HG03442 (cell line): Measurements from ENCODE around the gene ANKRD33.

Experiments
- ATAC-seq: cut with Tn5 transposase; IDR thresholded peaks from one replicate; pipeline ENCODE4 v1.9.1; 2021; ENCODE audit warnings: mild to moderate bottlenecking, moderate library complexity; ENCODE audit not compliant: unreplicated experiment

Gene ANKRD33

DNA sequence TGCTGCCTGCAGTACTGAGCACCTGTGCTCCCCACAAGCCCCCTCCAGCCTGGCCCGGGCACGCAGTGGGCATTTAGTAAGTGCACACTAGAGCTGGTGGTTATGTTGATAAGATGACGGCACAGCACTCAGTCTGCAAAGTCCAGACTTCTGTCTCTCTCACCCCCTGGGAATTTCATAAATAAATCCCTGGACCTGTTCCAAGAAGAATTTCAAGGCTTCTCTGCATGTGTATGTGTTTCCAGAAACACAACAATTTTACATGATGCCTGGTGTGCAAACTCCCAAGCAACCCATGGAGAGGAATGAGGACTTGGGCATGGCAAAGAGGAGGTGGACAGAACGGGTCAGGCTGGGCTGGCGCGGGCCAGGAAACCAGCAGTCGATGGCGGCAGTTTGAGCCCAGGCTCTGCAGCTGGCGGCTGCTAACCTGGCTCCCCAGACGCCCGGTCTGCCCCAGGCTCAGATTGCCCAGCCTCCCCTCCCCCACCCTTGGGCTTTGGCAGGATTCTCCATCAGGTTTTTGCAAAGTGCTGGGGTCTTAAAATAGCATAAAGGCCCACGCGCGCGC is 53.2 kb downstream of the ANKRD33 start:
- ATAC-seq = no peak
